DMS 273 (cell line): ENCODE data around the gene TCHHL1.
"Not testable (repeated sequence)": the region's sequence is repeated elsewhere in the genome, so short reads cannot be mapped to it uniquely, and the experiment has no call there.

Experiments
- DNase-seq: peaks from one replicate; lab custom pipeline; 2025; ENCODE audit not compliant: unreplicated experiment; lab: John Stamatoyannopoulos, UW

The TCHHL1 gene

DNA sequence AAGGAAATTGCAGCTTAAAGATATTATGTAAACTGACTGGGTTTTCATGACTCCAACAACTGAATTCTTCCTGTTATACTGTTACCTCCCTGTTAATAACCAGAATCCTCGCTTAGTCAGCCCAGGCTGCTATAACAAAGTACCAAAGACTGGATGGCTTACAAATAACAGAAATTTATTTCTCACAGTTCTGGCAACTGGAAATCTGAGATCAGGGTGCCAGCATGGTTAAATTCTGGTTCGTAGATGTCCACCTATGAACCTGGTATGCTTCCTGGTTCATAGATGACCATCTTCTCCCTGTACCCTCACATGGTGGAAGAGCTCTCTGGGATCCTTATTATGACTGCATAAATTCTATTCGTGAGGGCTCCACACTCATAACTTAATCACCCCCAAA, 8.1 kb upstream of the TCHHL1 start:
- no peak for DNase-seq

DNA sequence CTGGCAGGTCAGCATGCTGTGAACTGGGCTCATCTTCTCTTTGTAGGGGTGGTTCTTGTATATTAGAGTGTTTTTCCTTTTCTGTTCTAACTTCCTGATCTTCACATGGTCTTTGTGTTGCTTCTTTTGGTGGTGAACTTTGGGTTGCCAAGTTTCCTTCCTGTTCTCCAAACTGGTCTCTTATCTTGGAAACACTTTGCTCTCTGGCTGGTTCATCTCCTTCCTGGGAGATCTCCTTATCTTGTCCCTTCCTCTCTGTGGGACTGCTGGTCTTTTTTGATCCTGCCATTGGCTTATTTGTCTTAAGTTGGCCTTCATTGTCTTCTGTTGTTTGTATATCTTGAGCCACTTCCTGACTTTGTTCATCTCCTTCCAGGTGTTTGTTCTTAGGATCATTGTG, 2.1 kb downstream of the TCHHL1 start:
- no peak for DNase-seq

DNA sequence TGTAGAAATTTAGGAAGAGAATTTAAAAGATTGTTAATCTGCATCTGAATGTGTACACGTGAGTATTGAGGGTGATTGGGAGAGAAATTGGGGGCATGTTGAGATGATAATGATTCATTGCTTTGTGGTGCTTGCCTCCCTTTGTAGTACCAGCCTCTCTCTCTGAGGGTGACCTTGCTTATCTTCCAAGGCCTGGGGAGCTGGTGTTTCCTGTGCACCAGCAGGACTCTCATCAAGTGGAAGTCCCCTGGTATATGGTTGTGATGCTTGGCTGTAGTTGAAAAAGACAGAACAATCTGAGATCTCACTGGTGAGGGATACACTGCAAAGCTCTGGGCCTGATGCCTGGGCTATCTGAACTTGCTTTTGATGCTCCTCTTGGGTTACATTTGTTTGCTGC, 4.0 kb downstream of the TCHHL1 start:
- no peak for DNase-seq

DNA sequence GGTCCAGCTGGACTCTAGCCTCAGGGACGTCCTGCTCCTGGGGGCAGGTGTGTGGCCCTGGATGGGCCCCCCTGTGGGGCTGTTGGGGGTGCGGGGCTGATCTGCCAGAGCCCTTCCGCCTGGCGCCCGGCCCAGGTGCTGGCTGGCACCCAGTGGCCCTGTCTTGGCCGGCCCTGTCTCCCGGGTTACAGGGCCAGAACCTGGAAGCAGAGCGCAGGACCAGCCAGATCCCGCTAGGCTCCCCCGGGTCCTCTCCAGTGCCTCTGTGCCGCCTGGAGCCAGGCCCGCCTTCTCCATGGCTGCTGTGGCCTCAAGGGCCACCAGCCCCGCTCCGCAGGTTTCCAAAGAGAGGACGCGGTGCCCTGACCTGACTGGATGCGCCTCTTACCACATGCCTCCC, 7.8 kb downstream of the TCHHL1 start:
- DNase-seq: not testable (repeated sequence)

DNA sequence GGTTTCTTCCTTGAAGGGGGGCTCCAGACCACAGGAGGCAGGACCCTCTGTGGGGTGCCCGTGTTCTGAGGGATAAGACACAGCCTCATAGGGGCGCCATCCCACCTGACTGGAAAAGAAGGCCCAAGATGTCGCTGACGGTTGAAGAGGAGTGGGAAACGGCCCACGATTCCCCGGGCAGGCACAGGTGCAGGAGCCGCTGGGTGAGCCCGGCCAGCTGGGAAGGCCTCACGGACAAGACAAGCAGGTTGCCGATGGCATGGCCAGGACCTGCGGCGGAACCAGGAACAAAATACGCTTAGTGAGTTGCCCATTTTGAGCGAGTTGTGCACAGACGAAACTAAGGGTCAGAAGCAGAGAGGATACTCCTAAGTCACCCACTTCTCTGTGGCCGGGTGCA, 8.4 kb downstream of the TCHHL1 start:
- not testable (repeated sequence) for DNase-seq

DNA sequence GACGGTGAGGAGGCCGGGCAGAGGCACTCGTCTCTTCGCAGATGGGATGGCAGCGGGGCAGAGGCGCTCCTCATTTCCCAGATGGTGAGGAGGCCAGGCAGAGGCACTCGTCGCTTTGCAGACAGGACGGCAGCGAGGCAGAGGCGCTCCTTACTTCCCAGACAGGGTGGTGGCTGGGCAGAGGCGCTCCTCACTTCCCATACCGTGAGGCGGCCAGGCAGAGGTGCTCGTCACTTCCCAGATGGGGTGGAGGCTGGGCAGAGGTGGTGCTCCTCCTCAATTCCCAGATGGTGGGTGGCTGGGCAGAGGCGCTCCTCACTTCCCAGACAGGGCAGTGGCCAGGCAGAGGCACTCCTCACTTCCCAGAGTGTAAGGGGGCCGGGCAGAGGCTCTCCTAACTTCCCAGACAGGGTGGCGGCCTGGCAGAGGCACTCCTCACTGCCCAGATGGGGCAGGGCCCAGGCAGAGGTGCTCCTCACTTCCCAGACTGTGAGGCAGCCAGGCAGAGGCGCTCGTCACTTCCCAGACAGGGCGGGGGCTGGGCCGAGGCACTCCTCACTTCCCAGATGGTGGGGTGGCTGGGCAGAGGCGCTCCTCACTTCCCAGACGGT, 9.9 kb downstream of the TCHHL1 start:
- no peak for DNase-seq

DNA sequence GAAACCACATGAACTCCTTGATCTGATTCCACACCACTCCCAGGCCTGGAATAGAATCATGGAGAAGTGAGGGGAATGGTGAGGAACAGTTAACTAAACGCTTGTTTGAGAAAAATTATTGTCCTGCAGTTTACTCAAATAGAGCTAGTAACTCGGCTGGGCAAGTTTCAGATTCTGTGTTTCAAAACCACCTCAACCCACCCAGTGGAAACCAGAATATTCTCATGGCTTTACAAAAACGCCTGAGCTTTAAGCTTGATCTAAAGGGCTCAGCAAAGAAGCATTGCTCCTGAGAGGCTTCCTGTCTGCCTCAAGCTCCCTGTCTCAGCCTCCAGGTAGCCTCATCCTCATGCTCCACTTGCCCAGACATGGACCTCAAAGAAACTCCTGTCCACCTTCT, 16.6 kb downstream of the TCHHL1 start:
- DNase-seq: no peak

DNA sequence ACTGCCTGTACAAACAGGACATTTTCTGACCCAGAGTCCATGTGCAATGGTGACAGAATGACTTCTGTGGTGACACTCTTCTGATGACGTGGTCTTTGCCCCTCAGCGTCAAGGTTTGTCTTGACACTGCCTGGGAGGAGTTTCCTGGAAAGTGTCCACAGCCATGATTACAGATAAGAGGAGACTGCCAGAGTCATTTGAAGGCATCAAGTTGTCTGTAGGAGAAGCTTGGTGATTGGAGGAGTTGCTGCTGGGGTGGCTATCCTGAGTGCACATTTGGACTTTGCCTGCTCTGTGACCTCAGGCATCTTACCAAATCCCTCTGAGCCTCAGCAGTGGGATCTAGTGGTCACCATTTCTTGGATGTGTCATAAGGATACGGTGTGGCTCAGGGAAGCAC, 17.7 kb downstream of the TCHHL1 start:
- DNase-seq: no peak

DNA sequence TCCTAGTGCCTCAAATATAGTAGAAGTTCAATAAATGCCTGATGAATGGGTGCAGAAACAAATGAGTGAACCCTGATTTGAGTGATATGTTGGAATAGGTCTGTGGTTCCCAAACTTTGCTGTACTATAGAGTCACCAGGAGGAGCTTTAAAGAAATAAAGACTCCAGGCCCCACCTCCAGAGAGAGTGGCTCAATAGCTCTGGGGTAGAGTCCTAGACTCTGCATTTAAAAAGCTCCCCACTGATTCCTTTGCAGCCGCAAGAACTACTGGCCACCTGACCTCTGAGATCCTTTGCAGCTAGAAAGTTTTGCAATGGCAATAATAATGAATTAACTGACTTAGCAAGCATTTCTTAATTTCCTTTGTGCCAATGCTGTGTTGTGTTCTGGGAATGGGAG, 20.9 kb downstream of the TCHHL1 start:
- DNase-seq: no peak

DNA sequence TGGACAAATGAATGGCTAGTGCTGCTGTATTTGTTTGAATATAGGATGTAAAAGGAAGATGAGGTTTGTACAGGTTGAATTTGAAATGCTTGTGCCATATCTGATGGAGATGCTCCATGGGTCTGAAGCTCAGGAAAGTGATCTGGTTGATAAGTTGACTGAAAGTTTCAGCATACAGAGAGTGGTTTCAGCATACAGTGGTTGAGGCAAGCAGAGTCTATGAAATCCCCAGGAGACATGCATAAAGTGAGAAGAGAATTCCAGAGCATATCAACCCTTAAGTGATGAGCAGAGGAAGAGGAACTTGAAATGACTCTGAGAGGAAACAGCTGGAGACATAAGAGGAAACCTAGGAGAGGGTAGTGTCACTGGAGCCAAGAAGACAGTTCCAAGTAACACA, 21.7 kb downstream of the TCHHL1 start:
- DNase-seq: no peak

DNA sequence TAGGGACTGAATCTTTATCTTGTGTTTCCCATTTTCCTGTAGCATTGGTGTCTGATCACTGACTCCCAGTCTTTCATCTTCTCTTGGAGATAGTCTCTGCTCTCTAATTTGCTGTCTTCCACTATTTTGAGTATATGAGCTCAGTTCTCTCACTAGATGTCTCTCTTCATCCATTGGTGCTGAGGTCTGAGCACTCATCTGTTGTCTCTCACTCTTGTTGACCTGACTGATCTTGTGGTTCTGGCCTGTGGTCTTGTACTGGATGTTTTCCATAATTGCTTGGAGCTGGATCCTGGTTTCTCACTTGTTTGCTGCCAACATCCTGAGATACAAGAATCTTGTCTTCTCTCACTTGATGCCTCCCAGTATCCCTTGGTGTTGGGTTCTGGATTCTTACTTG, 26.9 kb downstream of the TCHHL1 start:
- no peak for DNase-seq

DNA sequence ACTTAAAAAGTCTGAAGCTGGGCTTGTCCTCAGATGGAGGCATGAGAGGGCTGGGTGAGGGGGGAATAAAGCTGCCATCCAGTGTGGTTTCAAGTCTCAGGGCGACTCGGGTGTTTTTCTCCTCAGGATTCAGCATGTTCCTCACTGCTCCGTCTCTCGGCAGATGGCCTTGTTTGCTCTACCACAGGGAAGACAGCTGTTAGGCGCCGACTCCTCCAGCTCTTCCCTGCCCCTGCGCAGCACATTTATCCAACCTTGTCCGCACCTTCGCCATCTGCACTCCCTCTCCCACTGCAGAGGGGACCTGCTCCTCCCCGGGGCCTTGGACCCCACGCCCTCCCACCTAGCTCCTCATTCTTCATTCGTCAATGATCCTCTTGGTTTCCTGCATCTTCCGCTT, 35.5 kb downstream of the TCHHL1 start:
- DNase-seq: peak; percentile 98

DNA sequence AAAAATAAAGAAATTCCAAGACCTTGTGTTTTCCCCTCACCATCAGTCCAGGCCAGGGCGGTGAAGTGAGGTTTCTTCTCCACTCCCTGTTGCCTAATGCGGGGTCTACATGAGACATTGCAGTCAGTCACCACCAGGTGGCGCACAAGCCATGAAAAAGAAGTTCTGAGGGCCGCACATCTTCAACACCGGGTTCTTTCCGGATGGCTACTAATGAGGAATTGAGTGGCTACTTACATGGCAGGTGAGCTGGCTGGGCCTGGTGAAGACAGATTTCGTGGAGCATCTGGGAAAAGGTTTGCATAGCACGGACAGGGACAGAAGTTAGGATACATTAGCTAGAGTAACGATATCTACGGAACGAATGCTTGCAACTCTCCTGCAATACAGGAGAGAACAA, 36.3 kb downstream of the TCHHL1 start:
- peak; percentile 95 for DNase-seq

DNA sequence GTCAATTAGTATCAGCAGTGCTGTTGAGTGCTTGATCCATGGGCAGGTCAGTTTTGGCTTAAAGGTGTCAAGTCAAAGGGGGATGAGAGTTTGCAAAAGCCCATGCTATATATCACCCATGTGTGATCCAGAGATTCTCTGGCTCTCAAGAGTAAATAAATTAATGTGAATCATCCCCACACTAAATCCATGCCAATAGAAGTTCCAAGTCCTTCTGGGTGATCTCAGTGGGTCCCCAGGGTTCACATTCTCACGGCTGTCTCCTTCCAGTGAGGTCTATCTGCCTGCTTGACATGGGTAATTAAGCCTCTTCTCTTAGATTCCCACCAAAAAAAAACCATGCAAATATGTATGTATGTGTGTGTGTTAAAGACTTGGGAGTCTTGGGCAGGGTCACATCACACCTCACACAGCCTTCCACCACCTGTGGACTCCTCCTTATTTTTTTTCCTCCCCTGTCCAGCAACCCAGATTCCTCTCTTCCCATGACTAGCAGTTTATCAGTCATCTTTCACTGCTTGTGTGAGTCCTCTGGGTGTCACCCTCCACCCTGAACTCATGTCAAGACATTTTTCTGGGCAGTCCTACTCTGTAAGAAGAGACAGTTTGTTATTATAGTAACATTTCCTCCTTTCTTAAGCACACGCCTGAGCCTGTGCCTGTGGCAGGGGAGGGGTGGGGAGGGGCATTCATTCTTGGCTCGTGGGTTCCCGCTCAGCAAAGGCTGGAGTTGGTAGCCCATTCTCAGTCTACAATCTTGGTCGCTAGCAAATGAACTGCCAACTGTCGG, 37.8 kb downstream of the TCHHL1 start:
- DNase-seq: no peak

DNA sequence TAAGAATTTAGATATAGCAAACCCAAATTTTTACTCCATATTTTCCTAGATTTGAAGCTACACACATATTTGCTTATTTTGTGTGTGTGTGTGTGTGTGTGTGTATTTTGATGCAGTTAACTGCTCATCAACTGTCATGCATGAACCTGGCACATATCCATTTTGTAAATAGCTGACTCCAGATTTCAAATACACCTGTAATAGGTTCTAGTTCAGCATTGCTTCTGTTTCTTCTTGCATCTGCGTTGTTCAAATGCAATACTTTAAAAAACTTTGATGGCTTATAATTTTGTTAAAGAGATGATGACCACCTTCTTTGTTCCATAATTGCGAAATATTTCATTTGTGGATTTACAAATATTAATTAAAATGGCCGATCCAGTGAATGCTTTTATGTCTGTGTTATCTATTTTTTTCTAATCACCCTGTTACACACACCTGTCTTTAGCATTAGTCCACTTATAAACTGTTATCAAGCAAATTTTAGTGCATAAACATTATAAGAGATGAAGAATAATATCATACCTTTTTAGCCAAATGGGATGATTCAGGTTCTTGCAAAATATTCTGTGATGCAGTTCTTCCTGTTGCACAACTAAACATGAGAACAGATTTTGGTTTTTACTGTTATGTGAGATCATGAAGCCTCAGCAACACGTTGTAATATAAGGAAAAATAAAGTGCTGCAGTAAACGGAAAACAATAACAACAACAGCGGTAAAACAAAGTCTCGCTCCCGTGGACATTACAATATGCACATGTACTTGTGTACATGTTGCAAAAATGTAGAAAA, 39.4 kb downstream of the TCHHL1 start:
- DNase-seq: no peak

DNA sequence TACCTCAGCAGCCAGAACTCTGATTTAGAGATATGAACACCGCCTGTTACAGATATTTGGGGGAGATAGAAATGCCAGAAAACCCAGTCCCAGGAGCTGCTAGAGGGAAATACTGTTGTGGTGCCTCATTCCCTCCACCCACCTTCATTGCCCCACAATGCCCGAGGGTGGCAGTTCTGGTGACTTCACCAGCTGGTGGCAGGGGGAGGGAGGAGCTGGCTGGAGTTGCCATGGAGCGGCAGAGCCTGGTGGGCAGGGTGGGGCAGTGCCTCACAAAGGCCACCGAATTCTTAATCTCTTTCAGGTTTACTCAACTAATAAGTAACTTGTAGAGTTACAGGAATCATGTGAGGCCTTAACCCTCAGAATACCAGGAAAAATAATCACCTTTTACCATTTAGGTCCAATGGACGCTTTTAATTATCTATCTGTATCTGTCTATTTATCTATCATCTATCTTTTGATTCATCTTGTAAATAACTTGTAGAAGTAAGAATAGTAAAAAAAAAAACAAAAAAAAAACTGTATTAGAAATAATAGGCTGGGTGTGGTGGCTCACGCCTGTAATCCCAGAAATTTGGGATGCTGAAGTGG, 40.4 kb downstream of the TCHHL1 start:
- DNase-seq: peak; percentile 90

DNA sequence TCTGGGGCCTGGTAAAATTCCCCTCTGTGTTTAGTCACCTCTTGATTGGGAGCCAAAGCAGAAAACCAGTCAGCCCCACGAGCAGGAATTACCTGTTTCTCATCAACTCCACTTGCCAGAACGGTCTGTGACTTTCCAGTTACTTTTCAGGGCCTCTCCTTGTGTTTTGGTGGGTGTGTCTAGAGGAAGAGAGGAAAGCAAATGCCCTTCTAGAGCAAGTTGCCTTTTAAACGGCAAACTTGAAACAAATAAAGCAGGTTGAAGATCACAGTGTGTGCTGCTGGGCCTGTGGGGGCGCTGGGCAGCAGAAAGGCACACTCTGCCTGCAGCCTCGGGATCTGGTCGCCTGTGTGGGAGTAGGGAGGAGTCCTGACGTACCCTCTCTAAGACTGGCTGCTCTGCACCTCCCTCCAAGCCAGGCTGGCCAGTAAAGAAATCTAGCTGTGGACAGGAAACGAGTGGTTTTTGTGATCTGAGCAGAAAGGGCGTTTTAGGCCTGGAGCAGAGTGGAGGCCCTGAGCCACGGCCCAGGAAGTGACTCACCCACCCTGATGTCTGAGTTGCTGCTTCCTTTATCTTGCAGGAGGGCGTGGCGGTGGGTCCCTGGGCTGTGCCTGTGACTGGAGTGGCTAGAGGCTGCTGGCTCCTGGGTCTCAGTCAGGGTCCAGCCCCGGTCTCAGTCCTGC, 41.0 kb downstream of the TCHHL1 start:
- DNase-seq: peak; percentile 96

DNA sequence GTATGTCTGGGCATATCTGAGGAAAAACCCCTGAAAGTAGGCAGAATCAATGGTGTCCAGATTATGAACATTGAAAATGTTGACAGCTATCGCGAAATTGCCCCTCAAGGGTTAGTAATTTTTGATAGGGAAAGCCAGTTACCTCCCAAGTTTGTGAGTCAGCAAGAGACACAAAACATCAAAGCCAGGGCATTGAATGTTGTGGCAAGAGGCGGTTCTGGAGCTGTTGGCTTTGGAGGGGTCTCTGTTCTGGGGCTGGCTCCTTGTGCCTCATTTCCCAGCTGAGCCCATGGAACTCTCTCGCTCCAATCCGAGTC, 41.5 kb downstream of the TCHHL1 start:
- no peak for DNase-seq

DNA sequence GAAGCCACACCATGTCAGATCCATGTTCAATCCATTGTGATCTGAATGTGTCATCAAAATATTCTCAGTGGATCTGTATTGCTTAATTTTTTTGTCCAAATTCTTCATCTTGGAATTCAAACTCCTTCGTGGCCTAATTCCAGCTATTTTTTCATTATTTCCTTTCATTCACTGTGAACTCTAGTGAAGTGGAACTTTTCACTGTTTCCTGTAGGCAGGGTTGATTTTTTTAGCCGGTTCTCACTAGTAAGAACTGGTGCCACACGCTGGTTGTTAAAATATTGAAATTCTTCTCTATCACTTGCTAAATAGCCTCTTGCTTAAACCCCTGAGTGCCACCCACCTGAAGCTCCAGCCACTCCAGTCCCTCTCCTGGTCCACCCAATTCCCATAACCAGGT, 44.5 kb downstream of the TCHHL1 start:
- no peak for DNase-seq

DNA sequence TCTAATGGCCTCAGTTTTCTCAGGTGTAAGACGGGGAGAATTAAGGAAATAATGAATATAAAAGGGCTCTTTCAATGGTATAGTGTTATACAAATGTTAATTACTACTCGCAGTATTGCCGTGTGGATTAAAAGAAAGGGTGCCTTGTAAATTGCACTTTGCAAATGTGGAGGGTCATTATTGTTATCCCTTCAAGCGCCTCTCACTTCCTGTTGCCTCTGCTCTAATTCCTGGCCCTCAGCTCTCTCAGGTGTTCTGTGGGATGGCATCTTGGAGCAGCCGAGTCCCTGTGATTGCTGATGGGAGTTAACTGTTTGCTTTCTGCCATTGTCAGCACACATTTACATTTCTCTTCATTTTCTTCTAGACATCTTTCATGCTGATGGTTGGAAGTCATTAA, 45.0 kb downstream of the TCHHL1 start:
- no peak for DNase-seq

DNA sequence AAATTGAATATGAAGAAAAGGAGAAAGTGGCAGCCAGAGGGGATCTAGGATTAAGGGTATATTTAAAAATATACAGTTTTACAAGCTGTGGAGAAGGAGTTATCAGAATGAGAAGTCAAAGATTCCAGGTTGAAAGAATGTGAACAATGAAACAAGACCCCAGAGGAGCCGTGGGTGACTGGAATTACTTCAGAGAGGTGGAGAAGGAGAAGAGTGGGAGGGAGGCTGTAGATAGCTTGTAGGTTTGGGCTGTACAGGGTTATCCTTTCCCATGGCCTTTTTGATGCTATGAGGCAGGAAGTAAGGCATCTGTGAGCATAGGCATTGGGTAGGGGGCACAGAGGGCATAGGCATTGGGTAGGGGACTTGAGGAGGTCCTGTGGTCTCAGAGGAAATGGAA, 46.8 kb downstream of the TCHHL1 start:
- DNase-seq: no peak
